Endothelial cell of umbilical vein (primary cell): ENCODE measurements around the gene ENKUR. TPM values are rescaled to one million over a fixed set of nuclear protein-coding genes. Genes with fewer than 3 reads are reported as not detected.

Source experiments
- BruUV-seq: library from RNA; stranded (reverse); fragments of 400-500 nt; replicated peaks from 2 replicates; lab custom pipeline; 2021; lab: Mats Ljungman, UMichigan
- CTCF ChIA-PET: fragments of 300-600, 350-600 bp; sonication (Branson Sonifier 250); formaldehyde crosslinking; loops from one replicate; lab custom pipeline; 2021; ENCODE audit warnings: antibody characterized with exemption, inconsistent platforms; lab: Charles Lee
- POLR2A ChIA-PET: fragments of 300-600, 350-600 bp; sonication (Branson Sonifier 250); formaldehyde crosslinking; loops from one replicate; lab custom pipeline; 2021; ENCODE audit warnings: antibody characterized with exemption, inconsistent platforms; lab: Charles Lee
- DNase-seq: peaks from one replicate; pipeline ENCODE4 v3.0.0-alpha.2; 2011; ENCODE audit warnings: low read depth, low spot score
- FAIRE-seq: peaks from 2 replicates; lab custom pipeline; 2011; peaks lifted over from hg19 to GRCh38; lab: Jason Lieb, UNC
- H2AFZ ChIP-seq: 2 replicates; pipeline ENCODE4 v1.6.0; 2012; ENCODE audit warnings: low read depth, low read length, control low read depth, inconsistent platforms
- H3K27ac ChIP-seq: 2 replicates; pipeline ENCODE4 v1.5.1; 2011; ENCODE audit warnings: low read depth, mild to moderate bottlenecking, control low read depth, low read length, moderate library complexity; ENCODE audit not compliant: insufficient read depth
- H3K27me3 ChIP-seq, 2 experiments: 2 replicates each; pipeline versions ENCODE4 v1.6.0 to v1.6.1; 2011; ENCODE audit warnings: low read length in 2 of 2, mixed read lengths in 1 of 2; ENCODE audit not compliant: control insufficient read depth in 2 of 2, insufficient read depth in 2 of 2
- H3K36me3 ChIP-seq, 2 experiments: 2 replicates in 1 of 2; 3 replicates in 1 of 2; pipeline ENCODE4 v1.5.1; 2011; ENCODE audit warnings: low read length in 2 of 2, mild to moderate bottlenecking in 1 of 2, moderate library complexity in 1 of 2; ENCODE audit not compliant: control insufficient read depth in 2 of 2, insufficient read depth in 2 of 2; ENCODE audit errors: extremely low read depth in 1 of 2
- H3K4me1 ChIP-seq: 3 replicates; pipeline ENCODE4 v1.5.1; 2011; ENCODE audit warnings: mild to moderate bottlenecking, low read length; ENCODE audit not compliant: control insufficient read depth, insufficient read depth; ENCODE audit errors: extremely low read depth
- H3K4me2 ChIP-seq: 2 replicates; pipeline ENCODE4 v1.6.1; 2011; ENCODE audit warnings: low read length, control low read depth, mixed read lengths; ENCODE audit not compliant: insufficient read depth
- H3K4me3 ChIP-seq, 3 experiments: fragments of 200-600 bp in 1 of 3; sonication (generic), shearing (Covaris generic) in 1 of 3; replicated peaks in 1 of 3; 2 replicates each; pipeline ENCODE4 v1.5.1; 2011 to 2016; ENCODE audit warnings: control low read depth in 3 of 3, low read length in 3 of 3, mild to moderate bottlenecking in 2 of 3, inconsistent platforms in 1 of 3, low read depth in 1 of 3, moderate library complexity in 1 of 3; ENCODE audit not compliant: insufficient read depth in 1 of 3
- H3K79me2 ChIP-seq: 2 replicates; pipeline ENCODE4 v1.6.0; 2012; ENCODE audit warnings: low read length, inconsistent platforms; ENCODE audit not compliant: control insufficient read depth, insufficient read depth
- H3K9ac ChIP-seq: replicated peaks from 2 replicates; pipeline ENCODE3; 2011; ENCODE audit warnings: low read length, control low read depth; ENCODE audit not compliant: insufficient read depth; ENCODE audit errors: extremely low read depth
- H3K9me1 ChIP-seq: replicated peaks from 3 replicates; pipeline ENCODE4 v1.6.0; 2011; ENCODE audit warnings: mild to moderate bottlenecking, low read length; ENCODE audit not compliant: control insufficient read depth, insufficient read depth; ENCODE audit errors: extremely low read depth
- H3K9me3 ChIP-seq: replicated peaks from 2 replicates; pipeline ENCODE4 v1.5.1; 2012; ENCODE audit warnings: low read length, inconsistent platforms; ENCODE audit not compliant: control insufficient read depth, insufficient read depth
- H4K20me1 ChIP-seq: replicated peaks from 2 replicates; pipeline ENCODE3; 2011; ENCODE audit warnings: mild to moderate bottlenecking, low read length; ENCODE audit not compliant: control insufficient read depth, insufficient read depth; ENCODE audit errors: extremely low read depth
- CTCF ChIP-seq, 2 donors: IDR thresholded peaks; 1 replicate in 1 of 2; 2 replicates in 1 of 2; pipeline ENCODE4 v1.5.1; 2011; ENCODE audit warnings: low read length in 2 of 2, mild to moderate bottlenecking in 2 of 2, moderate library complexity in 2 of 2, control low read depth in 1 of 2, inconsistent platforms in 1 of 2, low read depth in 1 of 2; ENCODE audit not compliant: insufficient read depth in 1 of 2; ENCODE audit errors: extremely low read depth in 1 of 2
- EZH2 ChIP-seq: IDR thresholded peaks from 2 replicates; pipeline ENCODE4 v1.6.1; 2012; ENCODE audit warnings: borderline replicate concordance, low read depth, mild to moderate bottlenecking, moderate library complexity, low read length, inconsistent platforms; ENCODE audit not compliant: severe bottlenecking
- FOS ChIP-seq: IDR thresholded peaks from 2 replicates; pipeline ENCODE4 v1.6.1; 2011; ENCODE audit warnings: mild to moderate bottlenecking, low read length, moderate library complexity, borderline replicate concordance; ENCODE audit not compliant: insufficient read depth
- GATA2 ChIP-seq: IDR thresholded peaks from 2 replicates; pipeline ENCODE4 v1.7.0; 2011; ENCODE audit warnings: low read depth, mild to moderate bottlenecking, moderate library complexity, mixed read lengths, low read length; ENCODE audit not compliant: insufficient read length, insufficient read depth
- JUN ChIP-seq: IDR thresholded peaks from 2 replicates; pipeline ENCODE4 v1.6.1; 2011; ENCODE audit warnings: borderline replicate concordance, low read depth; ENCODE audit not compliant: insufficient read length, insufficient read depth
- MAX ChIP-seq: IDR thresholded peaks from 2 replicates; pipeline ENCODE4 v1.6.1; 2011; ENCODE audit not compliant: insufficient read depth, insufficient read length
- MYC ChIP-seq: IDR thresholded peaks from one replicate; pipeline ENCODE4 v1.6.1; 2011; ENCODE audit warnings: mild to moderate bottlenecking, low read depth, low read length
- POLR2A ChIP-seq: IDR thresholded peaks from 2 replicates; pipeline ENCODE4 v1.6.1; 2012; ENCODE audit warnings: low read depth, mild to moderate bottlenecking, control low read depth, low read length
- POLR2AphosphoS5 ChIP-seq: IDR thresholded peaks from 2 replicates; pipeline ENCODE4 v1.6.1; 2012; ENCODE audit warnings: low read depth, mild to moderate bottlenecking, control low read depth, low read length, moderate library complexity; ENCODE audit not compliant: insufficient read depth
- dilution Hi-C: fragments of 300-500 bp; cut with MboI; formaldehyde crosslinking; loops from one replicate; pipeline ENCODE4 v1.15.0; 2019; ENCODE audit warnings: low sequenced_read_pairs; ENCODE audit not compliant: extremely low pct_ligation_motif_present
- intact Hi-C: fragments of 100-400 bp; cut with micrococcal nuclease; formaldehyde crosslinking; loops from one replicate; pipeline ENCODE4 v1.10.0; 2022
- polyA plus RNA-seq, 4 experiments: library from polyadenylated mRNA; depleted of rRNA in 3 of 4; stranded (reverse) in 3 of 4; unstranded in 1 of 4; fragments of >200 nt; gene quantifications; 2 replicates each; pipeline versions ENCODE4 v1.2.1 to v1.2.3, GENCODE V29; 2011 to 2012; ENCODE audit warnings: missing spikeins in 1 of 4
- total RNA-seq: library from RNA; stranded (reverse); gene quantifications from 2 replicates; pipeline ENCODE4 v1.2.3, GENCODE V29; 2021

Gene ENKUR
- total and polyA plus RNA-seq, 2 donors (not counting 3 experiments of a cell fraction or from before 2014, with no cell fraction given) = 0.07 to 0.35 TPM

- Histone ChIP-seq H3K9me1 (no peaks in the 10 kb centered on the region), H3K4me2 (no peak overlapping the region), H3K27ac (no peak overlapping the region), H3K4me1 (peaks cover 10% of the 10 kb centered on the region), H3K36me3 (no peaks in the 10 kb centered on the region), H3K9me3 (no peaks in the 10 kb centered on the region), H3K9ac (no peak overlapping the region), H3K79me2 (no peaks in the 10 kb centered on the region), H4K20me1 (no peaks in the 10 kb centered on the region), H2AFZ (no peak overlapping the region), H3K4me3 (no peak overlapping the region), H3K27me3 (no peaks in the 10 kb centered on the region)
- dilution Hi-C loops = no loop called here
- CTCF ChIA-PET = interaction anchor here (0.8 kb wide), 1 partner anchor 15 kb away, joined by 3 read pairs; no protein-coding TSS in a partner anchor
- FAIRE-seq = peak; percentile 77
- TF ChIP-seq JUN = no peak
- no peak for TF ChIP-seq GATA2
- TF ChIP-seq MAX = no peak
- TF ChIP-seq CTCF (IDR thresholded peaks at IDR 0.05; ENCODE audit: extremely low read depth in 1 of 2, insufficient read depth in 1 of 2, low read depth in 1 of 2, low read length in 2 of 2) = no peak
- TF ChIP-seq POLR2A = no peak
- no peak for TF ChIP-seq EZH2
- TF ChIP-seq POLR2AphosphoS5 = no peak
- no peak for TF ChIP-seq FOS
- TF ChIP-seq MYC = no peak
- POLR2A ChIA-PET = no interaction called here
- intact Hi-C loops = no loop called here
- BruUV-seq = no TSS peak
- DNase-seq = peak; percentile 14
Measured at GRCh38 chr10:24944512-24945255, 71.3 kb downstream of the ENKUR start.
